Measurements from ENCODE around the gene TMEM205. TPM values are rescaled to one million over a fixed set of nuclear protein-coding genes. Genes with fewer than 3 reads are reported as not detected.

Gene TMEM205
- total and polyA plus RNA-seq, 2 of the 13 experiments (the other 11 are each of a cell fraction or from before 2014, with no cell fraction given), result 45.5 to 98.7 TPM

- TF ChIP-seq ZNF142 (CRISPR knock-in tag; IDR thresholded peaks at IDR 0.05), result 0 out of 2 replicates have a peak, but pooled peaks have one; percentile 27
- peak; percentile 43; the same call in 1 of the 2 replicates for TF ChIP-seq POLR2AphosphoS5 (IDR thresholded peaks at IDR 0.05; ENCODE audit: low read depth, low read length)
- peak; percentile 34; the same call in 1 of the 2 replicates for TF ChIP-seq DRAP1 (CRISPR knock-in tag; IDR thresholded peaks at IDR 0.05)
- 0 out of 2 replicates have a peak, but pooled peaks have one; percentile 25 for TF ChIP-seq HOXA3 (CRISPR knock-in tag; IDR thresholded peaks at IDR 0.05)
- no peak for TF ChIP-seq ZNF678 (CRISPR knock-in tag; IDR thresholded peaks at IDR 0.05)
- no peak for TF ChIP-seq ZNF576 (CRISPR knock-in tag; IDR thresholded peaks at IDR 0.05)
- TF ChIP-seq PHF8 (CRISPR knock-in tag; IDR thresholded peaks at IDR 0.05), result peak; percentile 64
- TF ChIP-seq FOXP4 (CRISPR knock-in tag; IDR thresholded peaks at IDR 0.05), result peak; percentile 47; the same call in 1 of the 2 replicates
- no peak for TF ChIP-seq TCF7L2 (IDR thresholded peaks at IDR 0.05; ENCODE audit: low read depth, low read length)
- peak; percentile 13; the same call in 1 of the 3 replicates for TF ChIP-seq MXI1 (IDR thresholded peaks at IDR 0.05; ENCODE audit: borderline replicate concordance, low read depth, low read length)
- TF ChIP-seq XBP1 (CRISPR knock-in tag; IDR thresholded peaks at IDR 0.05), result no peak
- peak; percentile 96 for TF ChIP-seq HNRNPK (IDR thresholded peaks at IDR 0.05; ENCODE audit: low read depth, low read length, poor library complexity, severe bottlenecking)
- peak; percentile 27; the same call in 1 of the 2 replicates for TF ChIP-seq PAXIP1 (CRISPR knock-in tag; conservative IDR thresholded peaks at IDR 0.05)
- peak; percentile 48; the same call in 1 of the 2 replicates for TF ChIP-seq ZNF740 (CRISPR knock-in tag; IDR thresholded peaks at IDR 0.05)
Measured at GRCh38 chr19:11339254-11340098, 6.6 kb downstream of the TMEM205 start, which contains the start of gene RAB3D (continued).
